ENCODE data around the gene STIM2.

The STIM2 gene

GRCh38 chr4:26993967-26994366 lies 133.3 kb downstream of the STIM2 start:
- no peak overlapping the region for H3K4me3 ChIP-seq (ENCODE audit: low read depth, low read length)
- in situ Hi-C loops (cut with HindIII; ENCODE audit: low pct_ligation_motif_present, low sequenced_read_pairs) = no loop called here

GRCh38 chr4:26995316-26995715 lies 134.7 kb downstream of the STIM2 start:
- in situ Hi-C loops (cut with HindIII; ENCODE audit: low pct_ligation_motif_present, low sequenced_read_pairs) = no loop called here
- Histone ChIP-seq H3K27me3 (replicated peaks) (no peaks in the 10 kb centered on the region), H3K27ac (no peak overlapping the region), H3K36me3 (replicated peaks) (no peaks in the 10 kb centered on the region), H3K4me3 (ENCODE audit: low read depth, low read length) (no peak overlapping the region)
- no peak for DNase-seq
- no peak for TF ChIP-seq CTCF (IDR thresholded peaks at IDR 0.05; ENCODE audit: low read depth, low read length, missing control alignments)

More at GRCh38 chr4:26993967-26994366, 133.3 kb downstream of the STIM2 start:
- Histone ChIP-seq H3K36me3 (replicated peaks) (no peaks in the 10 kb centered on the region), H3K27ac (no peak overlapping the region), H3K27me3 (replicated peaks) (no peaks in the 10 kb centered on the region)
- TF ChIP-seq CTCF (IDR thresholded peaks at IDR 0.05; ENCODE audit: low read depth, low read length, missing control alignments) = no peak
- no peak for DNase-seq

GRCh38 chr4:26996745-26997144 lies 136.1 kb downstream of the STIM2 start:
- in situ Hi-C loops (cut with HindIII; ENCODE audit: low pct_ligation_motif_present, low sequenced_read_pairs) = no loop called here

GRCh38 chr4:26999689-27000088 lies 139.0 kb downstream of the STIM2 start:
- Histone ChIP-seq H3K36me3 (replicated peaks) (no peaks in the 10 kb centered on the region), H3K27ac (no peak overlapping the region), H3K4me3 (ENCODE audit: low read depth, low read length) (no peak overlapping the region), H3K27me3 (replicated peaks) (no peaks in the 10 kb centered on the region)
- in situ Hi-C loops (cut with HindIII; ENCODE audit: low pct_ligation_motif_present, low sequenced_read_pairs) = no loop called here
- no peak for TF ChIP-seq CTCF (IDR thresholded peaks at IDR 0.05; ENCODE audit: low read depth, low read length, missing control alignments)
- no peak for DNase-seq

More at GRCh38 chr4:26996745-26997144, 136.1 kb downstream of the STIM2 start:
- H3K36me3 ChIP-seq (replicated peaks) = no peaks in the 10 kb centered on the region
- no peaks in the 10 kb centered on the region for H3K27me3 ChIP-seq (replicated peaks)
- no peak for TF ChIP-seq CTCF (IDR thresholded peaks at IDR 0.05; ENCODE audit: low read depth, low read length, missing control alignments)
- DNase-seq = no peak
- no peak overlapping the region for H3K4me3 ChIP-seq (ENCODE audit: low read depth, low read length)
- no peak overlapping the region for H3K27ac ChIP-seq

GRCh38 chr4:27000122-27000521 lies 139.5 kb downstream of the STIM2 start:
- DNase-seq = no peak
- no peak for TF ChIP-seq CTCF (IDR thresholded peaks at IDR 0.05; ENCODE audit: low read depth, low read length, missing control alignments)
- Histone ChIP-seq H3K27me3 (replicated peaks) (no peaks in the 10 kb centered on the region), H3K36me3 (replicated peaks) (no peaks in the 10 kb centered on the region), H3K27ac (no peak overlapping the region), H3K4me3 (ENCODE audit: low read depth, low read length) (no peak overlapping the region)
- in situ Hi-C loops (cut with HindIII; ENCODE audit: low pct_ligation_motif_present, low sequenced_read_pairs) = no loop called here

- Histone ChIP-seq H3K27ac (no peak overlapping the region), H3K27me3 (replicated peaks) (no peaks in the 10 kb centered on the region), H3K36me3 (replicated peaks) (no peaks in the 10 kb centered on the region), H3K4me3 (ENCODE audit: low read depth, low read length) (no peak overlapping the region)
- DNase-seq = no peak
- in situ Hi-C loops (cut with HindIII; ENCODE audit: low pct_ligation_motif_present, low sequenced_read_pairs) = no loop called here
- peak; percentile 44 for TF ChIP-seq CTCF (IDR thresholded peaks at IDR 0.05; ENCODE audit: low read depth, low read length, missing control alignments)
Observed at GRCh38 chr4:27000820-27001219, 140.2 kb downstream of the STIM2 start.
